ENCODE data around the gene LCN10. TPM values are rescaled to one million over a fixed set of nuclear protein-coding genes. Genes with fewer than 3 reads are reported as not detected.
A peak's percentile ranks its signal among the peaks of the same experiment; 100 is the strongest.

The LCN10 gene
- total and polyA plus RNA-seq, 9 of the 15 experiments (the other 6 are each of a cell fraction or from before 2014, with no cell fraction given) = 0.10 to 0.21 (median 0.14) TPM; not detected in 6

GRCh38 chr9:136791516-136792276 is 49.0 kb upstream of the LCN10 start (continued):
- TF ChIP-seq SP2 (IDR thresholded peaks at IDR 0.05; ENCODE audit: extremely low read depth, low read depth, low read length, poor library complexity, severe bottlenecking) = no peak
- TF ChIP-seq GATAD2A (IDR thresholded peaks at IDR 0.05) = 0 out of 2 replicates have a peak, but pooled peaks have one; percentile 49
- TF ChIP-seq GTF2B (IDR thresholded peaks at IDR 0.05; ENCODE audit: extremely low read depth, insufficient read length) = no peak
- TF ChIP-seq POLR2G (IDR thresholded peaks at IDR 0.05; ENCODE audit: low read depth, low read length) = peak; percentile 28
- no peak for TF ChIP-seq CHD2 (IDR thresholded peaks at IDR 0.05; ENCODE audit: low read depth, low read length)
- 0 out of 2 replicates have a peak, but pooled peaks have one; percentile 57 for TF ChIP-seq ZNF740 (CRISPR knock-in tag; IDR thresholded peaks at IDR 0.05)
- no peak for TF ChIP-seq ZNF740 (tag; IDR thresholded peaks at IDR 0.05)
- peak; percentile 49 for TF ChIP-seq STAG1 (CRISPR knock-in tag; IDR thresholded peaks at IDR 0.05; ENCODE audit: borderline replicate concordance)
- TF ChIP-seq LCOR (CRISPR knock-in tag; IDR thresholded peaks at IDR 0.05) = peak; percentile 21; the same call in 1 of the 2 replicates
- TF ChIP-seq AFF4 (CRISPR knock-in tag; IDR thresholded peaks at IDR 0.05) = peak; percentile 89
- TF ChIP-seq CTCFL (IDR thresholded peaks at IDR 0.05; ENCODE audit: borderline replicate concordance, insufficient read depth, low read depth, low read length, poor library complexity, severe bottlenecking) = peak; percentile 82
- no peak for TF ChIP-seq NFATC3 (IDR thresholded peaks at IDR 0.05)
- 0 out of 2 replicates have a peak, but pooled peaks have one; percentile 52 for TF ChIP-seq TOE1 (IDR thresholded peaks at IDR 0.05; ENCODE audit: borderline replicate concordance)
- TF ChIP-seq TOE1 (CRISPR knock-in tag; IDR thresholded peaks at IDR 0.05; ENCODE audit: borderline replicate concordance, low read depth) = 0 out of 2 replicates have a peak, but pooled peaks have one; percentile 77
- TF ChIP-seq ZNF212 (CRISPR knock-in tag; IDR thresholded peaks at IDR 0.05) = no peak
- peak; percentile 53; the same call in 1 of the 2 replicates for TF ChIP-seq ZFP91 (CRISPR knock-in tag; IDR thresholded peaks at IDR 0.05)
